Erythroblast (primary cell): ENCODE data around the gene CCNY.

ENCODE experiments used
- GATA1 ChIP-seq: IDR thresholded peaks from 2 replicates; pipeline ENCODE4 v1.6.1; 2011; ENCODE audit warnings: low read depth, mild to moderate bottlenecking, control low read depth, low read length, moderate library complexity
- POLR2A ChIP-seq: IDR thresholded peaks from 2 replicates; pipeline ENCODE4 v1.6.1; 2011; ENCODE audit warnings: mild to moderate bottlenecking, low read length

DNA sequence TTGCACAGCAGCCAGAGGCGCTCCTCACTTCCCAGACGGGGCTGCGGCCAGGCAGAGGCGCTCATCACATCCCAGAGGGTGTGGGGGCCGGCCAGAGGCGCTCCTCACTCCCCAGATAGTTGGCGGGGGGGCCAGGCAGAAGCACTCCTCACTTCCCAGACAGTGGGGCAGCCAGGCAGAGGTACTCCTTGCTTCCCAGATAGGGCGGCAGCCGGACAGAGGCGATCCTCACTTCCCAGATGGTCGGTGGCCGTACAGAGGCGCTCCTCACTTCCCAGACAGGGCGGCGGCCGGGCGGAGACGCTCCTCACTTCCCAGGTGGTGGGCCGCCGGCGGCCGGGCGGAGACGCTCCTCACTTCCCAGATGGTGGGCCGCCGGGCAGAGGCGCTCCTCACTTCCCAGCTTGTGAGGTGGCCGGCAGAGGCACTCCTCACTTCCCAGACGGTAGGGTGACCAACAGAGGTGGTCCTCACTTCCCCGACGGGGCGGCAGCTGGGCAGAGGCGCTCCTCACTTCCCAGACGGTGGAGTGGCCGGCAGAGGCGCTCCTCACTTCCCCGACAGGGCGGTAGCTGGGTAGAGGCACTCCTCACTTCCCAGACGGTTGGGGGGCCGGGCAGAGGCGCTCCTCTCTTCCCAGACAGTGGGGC is 26.5 kb downstream of the CCNY start:
- TF ChIP-seq POLR2A: no peak
- no peak for TF ChIP-seq GATA1
